Keratinocyte (primary cell): Measurements from ENCODE around the gene CNR1. TPM values are rescaled to one million over a fixed set of nuclear protein-coding genes. Genes with fewer than 3 reads are reported as not detected.

Source experiments
- DNase-seq: peaks from one replicate; pipeline ENCODE4 v3.0.0-alpha.2; 2011; ENCODE audit warnings: low read depth, missing footprints, low spot score
- FAIRE-seq: peaks from 2 replicates; lab custom pipeline; 2011; peaks lifted over from hg19 to GRCh38; lab: Jason Lieb, UNC
- H2AFZ ChIP-seq: 2 replicates; pipeline ENCODE4 v1.6.0; 2012; ENCODE audit warnings: low read length, control low read depth, inconsistent platforms; ENCODE audit not compliant: control insufficient read depth
- H3K27ac ChIP-seq: 2 replicates; pipeline ENCODE4 v1.5.1; 2011; ENCODE audit warnings: low read length; ENCODE audit not compliant: control insufficient read depth, insufficient read depth
- H3K27me3 ChIP-seq: 3 replicates; pipeline ENCODE4 v1.6.0; 2011; ENCODE audit warnings: low read length; ENCODE audit not compliant: control insufficient read depth, insufficient read depth; ENCODE audit errors: extremely low read depth
- H3K36me3 ChIP-seq, 2 experiments: 2 replicates in 1 of 2; 3 replicates in 1 of 2; pipeline ENCODE4 v1.5.1; 2011; ENCODE audit warnings: low read length in 2 of 2, mild to moderate bottlenecking in 1 of 2; ENCODE audit not compliant: control insufficient read depth in 2 of 2, insufficient read depth in 2 of 2; ENCODE audit errors: extremely low read depth in 1 of 2
- H3K4me1 ChIP-seq: 3 replicates; pipeline ENCODE4 v1.5.1; 2011; ENCODE audit warnings: low read length; ENCODE audit not compliant: control insufficient read depth, insufficient read depth; ENCODE audit errors: extremely low read depth
- H3K4me2 ChIP-seq: 3 replicates; pipeline ENCODE4 v1.6.0; 2011; ENCODE audit warnings: low read depth, low read length; ENCODE audit not compliant: control insufficient read depth, insufficient read depth; ENCODE audit errors: extremely low read depth
- H3K4me3 ChIP-seq, 3 experiments: fragments of 200-600 bp in 1 of 3; sonication (generic) in 1 of 3; 2 replicates in 2 of 3; 3 replicates in 1 of 3; pipeline ENCODE4 v1.5.1; 2011 to 2016; ENCODE audit warnings: low read length in 3 of 3, mild to moderate bottlenecking in 3 of 3, control low read depth in 2 of 3, inconsistent platforms in 1 of 3, low read depth in 1 of 3, mixed read lengths in 1 of 3, mixed run types in 1 of 3, moderate library complexity in 1 of 3; ENCODE audit not compliant: control insufficient read depth in 2 of 3, insufficient read depth in 2 of 3; ENCODE audit errors: extremely low read depth in 1 of 3
- H3K79me2 ChIP-seq: 2 replicates; pipeline ENCODE4 v1.6.0; 2012; ENCODE audit warnings: low read length; ENCODE audit not compliant: control insufficient read depth, insufficient read depth
- H3K9ac ChIP-seq: 3 replicates; pipeline ENCODE4 v1.6.0; 2011; ENCODE audit warnings: low read length; ENCODE audit not compliant: control insufficient read depth, insufficient read depth; ENCODE audit errors: extremely low read depth
- H3K9me1 ChIP-seq: 3 replicates; pipeline ENCODE4 v1.6.0; 2011; ENCODE audit warnings: low read length; ENCODE audit not compliant: control insufficient read depth, insufficient read depth; ENCODE audit errors: extremely low read depth
- H3K9me3 ChIP-seq: 2 replicates; pipeline ENCODE4 v1.5.1; 2012; ENCODE audit warnings: low read depth, low read length; ENCODE audit not compliant: control insufficient read depth
- H4K20me1 ChIP-seq: 3 replicates; pipeline ENCODE4 v1.6.0; 2011; ENCODE audit warnings: low read length; ENCODE audit not compliant: control insufficient read depth, insufficient read depth; ENCODE audit errors: extremely low read depth
- EZH2 ChIP-seq: IDR thresholded peaks from one replicate; pipeline ENCODE4 v1.6.1; 2012; ENCODE audit warnings: inconsistent platforms, mild to moderate bottlenecking, low read length, moderate library complexity
- dilution Hi-C: fragments of 300-500 bp; cut with MboI; formaldehyde crosslinking; loops from one replicate; pipeline ENCODE4 v1.7.0; 2020; ENCODE audit warnings: low sequenced_read_pairs; ENCODE audit not compliant: extremely low pct_ligation_motif_present
- polyA plus RNA-seq, 5 experiments: library from polyadenylated mRNA; depleted of rRNA in 3 of 5; stranded (reverse) in 3 of 5; stranded (forward) in 1 of 5; unstranded in 1 of 5; fragments of >200 nt; gene quantifications; 1 replicate in 1 of 5; 2 replicates in 3 of 5; 3 replicates in 1 of 5; pipeline versions ENCODE4 v1.2.1 to v1.2.3, GENCODE V29; 2011 to 2012; ENCODE audit warnings: missing spikeins in 2 of 5, low read depth in 1 of 5, low replicate concordance in 1 of 5
- TF ChIP-seq, protein P1 (sequence below), 3 experiments: IDR thresholded peaks in 1 of 3; conservative IDR thresholded peaks in 1 of 3; optimal IDR thresholded peaks in 1 of 3; 2 replicates in 2 of 3; 3 replicates in 1 of 3; pipeline versions ENCODE3 to v1.5.1; 2011; ENCODE audit warnings: low read length in 3 of 3, mild to moderate bottlenecking in 3 of 3, moderate library complexity in 2 of 3, control low read depth in 1 of 3, inconsistent platforms in 1 of 3; ENCODE audit not compliant: insufficient read depth in 2 of 3; ENCODE audit errors: extremely low read depth in 1 of 3

Gene CNR1
- polyA plus RNA-seq, 1 donor (not counting 4 experiments of a cell fraction or from before 2014, with no cell fraction given) = not detected

- Histone ChIP-seq H3K4me3 (no peak overlapping the region), H3K79me2 (no peaks in the 10 kb centered on the region), H3K9ac (no peak overlapping the region), H3K27ac (no peak overlapping the region), H3K9me1 (no peaks in the 10 kb centered on the region), H3K27me3 (peaks cover 51% of the 10 kb centered on the region), H3K4me2 (no peak overlapping the region), H3K4me1 (peaks cover 6% of the 10 kb centered on the region), H4K20me1 (peaks cover 3% of the 10 kb centered on the region), H2AFZ (no peak overlapping the region), H3K9me3 (no peaks in the 10 kb centered on the region), H3K36me3 (no peaks in the 10 kb centered on the region)
- FAIRE-seq (no peak), DNase-seq (no peak)
- dilution Hi-C loops = no loop called here
- TF ChIP-seq, protein P1, sequence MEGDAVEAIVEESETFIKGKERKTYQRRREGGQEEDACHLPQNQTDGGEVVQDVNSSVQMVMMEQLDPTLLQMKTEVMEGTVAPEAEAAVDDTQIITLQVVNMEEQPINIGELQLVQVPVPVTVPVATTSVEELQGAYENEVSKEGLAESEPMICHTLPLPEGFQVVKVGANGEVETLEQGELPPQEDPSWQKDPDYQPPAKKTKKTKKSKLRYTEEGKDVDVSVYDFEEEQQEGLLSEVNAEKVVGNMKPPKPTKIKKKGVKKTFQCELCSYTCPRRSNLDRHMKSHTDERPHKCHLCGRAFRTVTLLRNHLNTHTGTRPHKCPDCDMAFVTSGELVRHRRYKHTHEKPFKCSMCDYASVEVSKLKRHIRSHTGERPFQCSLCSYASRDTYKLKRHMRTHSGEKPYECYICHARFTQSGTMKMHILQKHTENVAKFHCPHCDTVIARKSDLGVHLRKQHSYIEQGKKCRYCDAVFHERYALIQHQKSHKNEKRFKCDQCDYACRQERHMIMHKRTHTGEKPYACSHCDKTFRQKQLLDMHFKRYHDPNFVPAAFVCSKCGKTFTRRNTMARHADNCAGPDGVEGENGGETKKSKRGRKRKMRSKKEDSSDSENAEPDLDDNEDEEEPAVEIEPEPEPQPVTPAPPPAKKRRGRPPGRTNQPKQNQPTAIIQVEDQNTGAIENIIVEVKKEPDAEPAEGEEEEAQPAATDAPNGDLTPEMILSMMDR (optimal IDR thresholded peaks at IDR 0.05 in 1 of 3, IDR thresholded peaks at IDR 0.05 in 1 of 3, conservative IDR thresholded peaks at IDR 0.05 in 1 of 3; ENCODE audit: extremely low read depth in 1 of 3, insufficient read depth in 2 of 3, low read length in 3 of 3) = no peak
- TF ChIP-seq EZH2 = peak; percentile 71
These were observed 1.3 kb upstream of the CNR1 start for GRCh38 chr6:88167352-88167937.

- peaks cover 6% of the 10 kb centered on the region for H3K4me1 ChIP-seq
- dilution Hi-C loops = no loop called here
- peak overlapping the region; percentile 67 for H3K4me2 ChIP-seq
- no peak overlapping the region for H3K9ac ChIP-seq
- TF ChIP-seq EZH2 = peak; percentile 89
- TF ChIP-seq, protein P1 (optimal IDR thresholded peaks at IDR 0.05 in 1 of 3, IDR thresholded peaks at IDR 0.05 in 1 of 3, conservative IDR thresholded peaks at IDR 0.05 in 1 of 3; ENCODE audit: extremely low read depth in 1 of 3, insufficient read depth in 2 of 3, low read length in 3 of 3) = no peak
- no peaks in the 10 kb centered on the region for H3K9me1 ChIP-seq
- H3K27me3 ChIP-seq = peaks cover 51% of the 10 kb centered on the region
- H3K36me3 ChIP-seq = no peaks in the 10 kb centered on the region
- no peak overlapping the region for H3K27ac ChIP-seq
- FAIRE-seq (no peak), DNase-seq (no peak)
- peaks cover 3% of the 10 kb centered on the region for H4K20me1 ChIP-seq
- H3K4me3 ChIP-seq = peak overlapping the region; percentile 13 to 49 (median 26)
- no peak overlapping the region for H2AFZ ChIP-seq
- no peaks in the 10 kb centered on the region for H3K9me3 ChIP-seq
- H3K79me2 ChIP-seq = no peaks in the 10 kb centered on the region
These were observed 575 bp upstream of the CNR1 start for GRCh38 chr6:88166493-88167351.
